Renal pelvis (tissue), 4 donors: ENCODE results near the gene NELFB. TPM values are rescaled to one million over a fixed set of nuclear protein-coding genes. Genes with fewer than 3 reads are reported as not detected.

Source experiments
- DNase-seq: peaks from one replicate; pipeline ENCODE4 v3.0.0-alpha.2; 2013
- polyA plus RNA-seq, 3 donors: library from polyadenylated mRNA; unstranded; fragments of 120-200 nt; gene quantifications; one replicate each; pipeline ENCODE4 v1.2.1, GENCODE V29; 2013; ENCODE audit not compliant: insufficient read length in 3 of 3

NELFB gene
- polyA plus RNA-seq, 3 donors: 57.3 to 65.4 (median 61.7) TPM

DNA sequence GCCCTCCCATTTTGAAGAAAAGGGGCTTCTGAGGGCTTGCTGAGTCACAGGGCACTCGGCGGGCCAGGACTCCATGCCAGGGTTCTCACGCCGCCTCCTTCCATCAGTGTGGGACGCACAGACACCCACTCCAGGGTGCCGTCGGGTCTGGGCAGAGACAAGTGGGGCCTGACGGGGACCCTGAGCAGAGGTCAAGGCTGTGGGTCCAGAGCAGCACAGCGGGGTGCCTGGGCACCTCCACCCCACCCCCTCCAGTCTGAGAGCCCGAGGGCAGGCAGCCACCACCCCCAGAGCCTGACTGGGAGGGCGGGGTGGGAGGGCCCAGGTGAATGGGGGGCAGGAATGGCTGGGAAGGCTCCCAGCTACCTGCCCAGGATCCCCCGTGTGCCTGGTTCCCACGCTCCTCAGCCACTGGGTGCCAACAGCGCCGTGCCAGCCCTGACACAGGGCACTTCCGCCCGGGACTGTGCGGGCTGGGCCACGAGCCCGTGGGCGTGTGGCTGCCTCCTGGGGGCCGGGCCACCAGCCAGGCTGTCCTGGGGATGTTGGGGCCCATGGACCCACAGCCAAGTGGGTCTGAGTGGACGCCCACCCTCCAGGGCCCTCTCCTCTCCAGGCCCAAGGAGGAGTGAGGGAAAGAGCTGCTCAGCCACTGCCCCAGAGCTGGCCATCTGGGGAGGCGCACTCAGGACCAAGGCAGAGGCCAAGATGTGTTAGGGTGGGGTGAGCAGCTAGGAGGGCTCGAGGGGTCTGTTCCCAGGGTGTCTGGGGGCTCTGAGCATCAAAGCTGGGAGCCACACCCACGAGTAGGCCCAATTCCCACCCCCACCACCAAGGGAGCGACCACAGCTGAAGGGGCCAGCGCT, 57.1 kb downstream of the NELFB start:
- no peak for DNase-seq

DNA sequence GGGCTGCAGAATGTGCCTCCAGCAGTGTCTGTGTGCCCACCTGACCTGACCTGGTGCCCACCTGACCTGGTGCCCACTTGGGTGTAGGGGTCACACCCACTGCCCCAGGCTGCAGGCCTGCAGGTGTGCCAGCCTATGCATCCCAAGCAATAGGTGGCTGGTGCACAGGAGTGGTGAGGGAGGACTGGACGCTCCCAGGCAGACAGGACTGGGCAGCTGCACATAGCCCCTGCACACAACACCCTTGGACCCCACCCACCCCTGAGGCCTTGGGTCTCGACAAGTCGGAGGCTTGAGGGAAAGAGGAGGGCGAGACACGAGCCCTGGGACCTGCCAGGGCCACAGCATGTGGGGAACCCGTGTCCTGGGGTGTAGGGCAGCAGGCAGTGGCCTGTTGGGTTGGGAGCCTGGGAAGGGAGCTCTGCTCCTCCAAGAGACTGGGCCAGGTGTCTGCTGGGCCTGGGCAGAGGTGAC, 57.8 kb downstream of the NELFB start:
- DNase-seq: no peak

DNA sequence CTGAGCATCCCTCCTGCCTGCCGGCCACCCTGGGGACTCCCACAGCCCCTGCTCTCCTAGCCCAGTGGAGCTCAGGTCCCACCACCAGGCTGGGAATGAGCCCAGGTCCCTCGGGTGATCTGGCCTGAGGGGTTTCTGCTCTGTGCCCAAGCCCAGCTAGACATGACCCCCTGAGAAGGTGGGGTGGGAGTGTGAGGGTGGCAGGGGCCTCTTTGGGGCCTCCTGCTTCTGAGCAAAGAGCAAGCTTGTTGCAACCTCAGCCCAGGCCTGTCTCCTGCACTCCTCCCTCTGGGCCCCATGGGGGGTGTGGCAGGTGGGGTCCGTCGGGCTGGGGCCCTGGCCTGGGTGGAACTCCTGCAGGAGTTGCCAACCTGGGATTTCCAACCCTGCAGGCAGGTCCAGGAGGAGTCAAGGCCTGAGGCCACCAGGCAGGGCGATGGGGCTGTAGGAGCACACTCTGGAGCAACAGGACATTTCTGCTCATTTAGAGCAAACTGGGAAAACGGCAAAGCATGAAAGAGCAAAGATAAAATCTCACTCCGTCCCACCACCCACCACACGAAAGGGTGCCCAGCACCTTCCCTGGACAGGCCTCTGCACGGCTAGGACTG, 58.3 kb downstream of the NELFB start:
- DNase-seq: no peak

DNA sequence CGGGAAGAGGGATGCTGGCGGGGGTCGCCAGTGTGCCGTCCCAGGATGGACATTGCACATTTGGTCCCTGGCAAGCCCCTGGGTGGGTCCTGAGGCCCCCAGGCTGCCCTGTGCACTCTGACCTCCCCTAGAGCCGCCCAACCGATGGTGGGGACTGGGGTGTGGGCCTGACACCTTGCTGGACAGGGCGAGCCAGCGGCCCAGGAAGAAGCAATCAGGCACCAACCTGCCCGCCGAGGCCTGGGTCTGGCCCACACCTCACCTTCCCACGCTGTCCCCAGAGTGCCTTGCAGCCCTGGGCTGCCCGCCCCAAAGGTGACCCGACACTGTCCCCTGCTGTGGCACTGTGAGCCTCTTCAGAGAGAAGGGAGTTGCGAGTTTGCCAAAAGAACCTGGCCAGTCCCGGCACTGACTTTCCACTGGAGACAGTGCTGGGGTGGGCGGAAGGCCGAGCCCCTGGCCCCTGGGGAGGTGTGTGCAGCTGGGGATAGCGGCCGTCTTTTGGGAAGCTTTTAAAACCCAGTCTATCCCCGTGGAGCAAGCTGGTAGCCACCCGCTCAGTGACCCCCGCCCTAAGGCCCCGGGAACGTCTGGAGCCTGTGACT, 58.9 kb downstream of the NELFB start:
- DNase-seq: no peak

DNA sequence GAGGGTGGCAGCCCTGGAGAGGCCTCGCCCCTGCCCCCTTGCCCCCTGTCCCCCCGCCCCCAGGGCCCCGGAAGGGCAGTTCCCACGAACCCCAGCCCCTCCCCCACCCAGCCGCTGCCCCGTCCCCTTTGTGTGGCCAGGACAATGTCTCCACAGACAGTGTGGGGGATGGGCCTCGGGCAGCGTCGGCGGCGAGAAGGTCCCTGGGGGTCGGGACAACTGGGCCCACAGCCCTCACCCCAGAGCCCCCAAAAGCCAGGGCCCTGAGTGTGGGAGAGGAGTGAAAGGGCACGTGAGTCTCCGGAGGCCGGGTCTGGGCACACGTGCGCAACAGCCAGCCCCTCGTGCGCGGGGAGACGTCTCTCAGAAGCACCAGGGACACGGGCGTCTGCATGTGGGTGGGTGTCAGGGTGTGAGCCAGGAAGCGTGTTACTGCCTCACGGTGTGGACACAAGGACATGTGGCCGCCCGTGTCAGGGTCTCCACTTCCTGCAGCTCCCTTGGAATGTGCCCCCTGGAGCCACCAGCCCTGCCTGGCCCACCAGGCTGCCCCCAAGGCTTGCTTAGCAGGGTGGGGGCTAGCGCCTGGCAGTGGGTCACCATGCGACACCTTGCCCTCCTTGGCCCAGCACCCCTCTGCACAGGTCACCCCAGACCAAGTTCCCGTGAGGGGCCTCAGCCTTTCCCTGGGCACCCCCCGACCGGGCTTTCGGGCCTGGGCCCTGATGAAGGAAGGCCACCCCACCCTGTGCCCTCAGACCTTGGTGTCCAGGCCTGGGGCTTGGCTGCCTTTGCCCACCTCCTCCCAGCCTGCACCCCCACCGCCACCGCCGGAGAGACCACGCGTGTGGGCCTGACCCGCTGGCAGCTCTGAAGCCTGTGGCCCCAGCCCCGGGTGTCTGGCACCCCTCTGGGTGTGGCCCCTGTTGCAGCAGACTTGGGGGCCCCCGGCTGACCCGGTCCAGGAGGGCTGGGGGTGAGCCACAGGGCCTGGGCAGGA, 59.7 kb downstream of the NELFB start:
- DNase-seq: no peak

DNA sequence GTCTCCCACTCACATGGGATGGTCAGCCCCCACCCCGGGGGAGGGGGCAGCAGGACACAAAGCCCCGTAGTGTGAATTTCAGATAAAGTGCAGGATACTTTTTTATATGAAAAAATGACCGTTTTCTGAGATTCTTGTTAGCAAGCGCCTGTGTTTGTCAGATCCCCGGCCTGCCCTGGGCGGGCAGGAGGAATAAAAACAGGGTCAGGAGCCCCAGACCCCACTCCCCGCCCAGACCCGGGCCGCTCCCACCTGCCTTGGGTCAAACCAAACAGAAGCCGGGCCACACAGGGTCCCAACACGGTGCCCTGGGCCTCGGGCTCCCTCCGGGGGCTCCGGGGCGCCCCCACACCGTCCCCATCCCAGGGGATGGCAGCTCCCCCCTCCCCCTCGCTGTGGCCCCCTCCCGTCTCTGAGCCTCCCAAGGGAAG, 60.5 kb downstream of the NELFB start:
- DNase-seq: no peak

DNA sequence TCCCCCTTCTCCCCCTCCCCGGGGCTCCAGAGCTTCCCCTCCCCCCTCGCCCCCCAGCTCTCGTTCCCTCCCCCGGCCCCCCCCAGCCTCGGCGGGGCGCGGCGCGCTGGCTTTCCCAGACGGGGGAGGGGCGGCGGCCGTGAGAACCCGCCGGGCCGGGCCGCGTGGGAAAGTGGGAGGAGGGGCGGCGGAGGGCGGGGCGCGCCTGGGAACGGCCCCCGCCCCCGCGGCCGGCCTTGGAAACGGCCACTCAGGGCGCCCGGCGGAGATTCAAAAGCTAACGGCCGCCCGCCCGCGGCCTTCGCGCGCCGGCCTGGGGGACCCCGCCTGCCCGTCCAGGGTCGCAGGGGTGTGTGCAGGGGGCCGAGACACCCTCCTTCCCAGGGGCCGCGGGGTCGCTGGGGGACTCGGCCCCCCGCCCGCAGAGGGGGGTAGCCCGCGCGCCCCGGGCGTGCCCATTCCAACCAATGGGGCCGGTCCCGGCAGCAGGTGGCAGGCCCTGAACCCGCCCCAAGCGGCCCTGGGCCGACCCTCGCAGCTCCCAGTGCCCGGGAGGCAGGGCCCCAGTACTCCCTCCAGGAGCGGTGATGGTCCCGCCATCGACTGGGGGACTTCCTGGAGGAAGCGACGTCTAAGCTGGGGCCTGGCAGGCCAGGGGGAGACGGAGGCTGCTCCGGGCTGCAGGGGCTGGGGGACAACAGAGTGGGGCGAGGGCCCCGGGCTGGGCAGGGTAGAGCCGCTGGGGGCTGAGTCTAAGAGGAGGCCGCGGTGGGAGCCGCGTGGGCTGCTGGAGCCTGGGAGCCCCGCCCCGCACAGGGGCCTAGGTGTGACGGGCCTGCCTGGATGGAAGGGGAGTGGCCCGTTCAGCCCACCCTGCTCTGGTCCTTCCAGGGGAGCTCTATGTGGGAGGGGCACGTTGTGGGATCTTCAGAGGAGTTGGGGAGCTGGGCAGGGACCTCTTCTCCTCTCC, 61.2 kb downstream of the NELFB start:
- no peak for DNase-seq

DNA sequence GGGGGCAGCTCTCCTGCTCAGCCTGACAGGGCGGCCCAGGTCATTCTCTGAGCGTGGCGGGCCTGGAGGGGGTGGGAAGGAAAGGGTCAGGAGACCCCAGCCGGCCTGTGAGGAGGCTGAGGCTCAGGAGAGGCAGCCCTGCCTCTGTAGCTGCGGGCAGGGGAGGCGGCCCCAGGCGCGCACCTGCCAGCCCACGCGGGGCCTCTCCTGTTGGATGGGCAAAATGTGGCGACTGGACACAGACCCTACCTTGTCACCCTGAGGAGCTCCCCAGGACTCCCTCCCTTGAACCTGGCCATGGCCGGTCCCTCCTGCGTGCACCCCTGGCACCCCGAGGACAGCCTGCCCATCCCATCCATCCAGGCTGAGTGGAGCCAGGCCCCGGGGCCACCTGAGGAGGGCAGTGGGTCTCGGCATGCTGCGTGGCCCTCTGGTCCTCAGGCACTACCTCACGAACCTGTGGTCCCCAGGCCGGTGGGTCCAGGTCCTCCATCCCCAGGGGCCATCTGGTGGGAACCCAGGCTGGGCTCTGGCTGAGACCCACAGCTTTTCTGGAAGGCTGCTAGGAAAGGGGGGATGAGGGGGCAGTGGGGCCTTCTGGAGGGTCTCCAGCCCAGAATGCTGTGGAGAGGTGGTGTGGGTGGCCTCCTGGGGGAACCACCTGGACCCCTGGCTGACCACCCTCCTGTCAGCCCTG, 62.0 kb downstream of the NELFB start:
- no peak for DNase-seq

DNA sequence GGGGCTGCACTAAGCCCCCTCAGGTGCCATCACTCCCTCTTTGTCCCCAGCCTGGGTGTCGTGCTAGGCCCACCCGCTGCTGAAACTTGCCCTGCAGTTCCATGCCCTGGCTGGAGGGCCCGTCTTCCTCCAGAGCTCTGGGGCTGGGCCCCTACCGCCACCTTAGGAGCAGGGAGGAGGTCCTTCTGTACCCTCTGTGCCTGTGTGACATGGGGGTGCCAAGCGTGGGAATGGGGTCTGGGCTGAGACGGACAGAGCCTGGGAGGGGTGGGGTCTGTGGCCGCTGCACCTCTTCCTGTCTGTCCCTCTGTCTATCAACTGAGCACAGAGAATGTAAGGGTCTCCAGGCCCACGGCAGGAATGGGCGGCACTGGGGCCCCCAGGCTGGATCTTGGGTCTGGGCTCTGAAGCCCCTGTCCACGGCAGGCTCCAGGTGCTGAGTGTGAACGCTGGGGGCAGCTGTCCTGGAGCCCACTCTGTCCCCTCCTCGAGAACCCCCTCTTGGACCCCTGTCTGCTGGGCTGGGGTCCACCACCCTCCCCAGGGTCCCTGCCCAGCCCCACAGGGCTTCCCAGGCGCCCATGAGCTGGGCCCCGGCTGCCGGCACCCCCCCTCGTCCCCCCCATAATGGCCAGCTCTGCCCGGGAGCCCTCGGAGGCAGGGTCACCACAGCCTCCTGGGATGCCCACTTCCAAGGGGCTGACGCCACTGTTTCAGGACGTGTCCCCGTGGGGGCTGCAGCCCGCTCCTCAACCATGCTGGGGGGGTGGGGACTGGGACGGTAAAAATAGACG, 62.8 kb downstream of the NELFB start:
- no peak for DNase-seq

DNA sequence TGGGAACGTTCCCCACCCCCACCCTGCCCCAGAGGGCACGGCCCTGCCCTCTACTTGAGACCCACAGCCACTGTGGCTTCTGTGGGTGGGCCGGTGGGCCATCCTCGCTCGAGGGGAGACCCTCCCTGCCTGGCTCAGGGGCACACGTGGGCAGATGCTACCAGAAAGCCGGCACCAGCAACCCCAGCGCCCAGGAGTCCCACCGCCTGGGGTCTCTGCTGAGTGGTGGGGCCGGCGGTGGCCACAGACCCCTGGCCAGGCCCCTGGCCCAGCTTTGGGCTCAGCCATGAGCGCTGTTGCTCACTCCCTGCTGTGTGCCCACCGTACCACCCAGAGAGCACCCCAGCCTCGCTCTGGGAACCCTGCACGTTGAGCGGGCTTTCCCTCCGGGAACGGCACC, 63.5 kb downstream of the NELFB start:
- no peak for DNase-seq

DNA sequence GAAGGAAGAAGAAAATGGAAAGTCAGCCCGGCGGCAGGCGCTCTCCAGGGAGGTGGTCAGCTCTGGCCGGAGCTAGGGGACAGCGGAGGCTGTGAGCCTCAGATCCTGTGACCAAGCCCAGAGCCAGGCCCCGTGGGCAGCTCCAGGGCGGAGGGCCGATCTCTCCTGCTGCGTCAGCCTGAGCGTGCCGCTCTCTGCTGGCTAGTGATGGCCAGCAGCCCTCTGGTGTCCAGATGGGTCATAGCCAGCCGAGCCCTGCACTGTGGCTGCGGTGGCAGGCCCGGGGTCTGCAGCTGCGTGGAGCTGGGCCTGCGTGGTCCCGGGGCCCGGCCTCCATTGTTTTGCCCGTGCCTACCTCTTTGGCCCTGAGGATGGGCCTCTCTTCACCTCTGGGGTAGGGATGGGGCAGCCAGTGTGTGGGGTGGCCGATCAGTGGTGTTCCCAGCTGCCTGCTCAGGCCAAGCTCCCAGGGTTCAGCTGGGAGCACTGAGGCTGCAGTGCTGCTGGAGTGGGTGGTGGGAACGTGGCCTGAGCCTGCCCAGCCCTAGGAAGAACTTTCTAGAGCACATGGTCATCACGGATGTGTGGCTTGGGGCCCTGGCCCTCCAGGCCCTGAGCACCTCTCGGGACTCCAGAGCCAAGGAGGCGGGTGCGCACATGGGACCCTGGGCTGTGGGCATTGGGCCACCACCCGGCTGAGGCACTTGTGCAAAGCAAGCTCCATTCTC, 64.0 kb downstream of the NELFB start:
- DNase-seq: no peak

DNA sequence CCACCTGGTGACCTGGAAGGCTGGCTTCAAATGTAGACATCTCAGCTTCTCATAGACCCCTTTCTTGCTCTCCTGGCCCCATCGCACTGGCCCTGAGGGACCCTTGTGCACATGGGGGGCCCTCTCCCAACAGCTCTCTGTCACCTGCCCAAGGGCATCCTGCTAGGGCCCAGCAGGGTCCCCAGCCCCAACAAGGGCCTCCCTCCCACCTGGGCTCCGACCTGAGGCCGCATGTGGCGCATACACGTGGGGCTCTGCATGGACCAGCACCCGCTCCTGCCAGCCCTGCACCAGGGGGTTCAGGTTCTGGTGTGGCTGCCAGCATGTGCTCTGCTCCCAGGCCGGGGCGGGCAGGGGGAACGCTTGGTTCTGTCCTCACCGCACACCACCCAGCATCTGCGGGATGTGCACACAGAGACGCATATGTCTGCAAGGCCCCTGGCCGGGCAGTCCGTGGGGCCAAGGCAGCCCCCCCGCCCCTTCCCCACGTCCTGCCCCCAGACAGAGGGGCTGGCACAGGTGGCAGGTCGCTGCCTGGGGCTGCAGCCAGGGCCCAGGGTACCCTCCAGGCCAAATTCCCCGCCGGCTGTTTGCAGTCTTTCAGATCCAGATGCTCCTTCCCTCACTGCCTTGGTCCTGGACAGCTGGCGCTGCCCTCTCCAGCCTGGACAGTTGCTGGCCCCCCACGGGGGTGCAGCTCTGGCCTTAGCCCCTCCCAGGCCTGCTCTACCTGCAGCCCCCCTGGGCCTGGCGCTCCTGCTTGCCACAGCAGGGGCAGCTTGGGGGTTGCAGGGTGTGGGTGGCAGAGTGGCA, 64.8 kb downstream of the NELFB start:
- no peak for DNase-seq

DNA sequence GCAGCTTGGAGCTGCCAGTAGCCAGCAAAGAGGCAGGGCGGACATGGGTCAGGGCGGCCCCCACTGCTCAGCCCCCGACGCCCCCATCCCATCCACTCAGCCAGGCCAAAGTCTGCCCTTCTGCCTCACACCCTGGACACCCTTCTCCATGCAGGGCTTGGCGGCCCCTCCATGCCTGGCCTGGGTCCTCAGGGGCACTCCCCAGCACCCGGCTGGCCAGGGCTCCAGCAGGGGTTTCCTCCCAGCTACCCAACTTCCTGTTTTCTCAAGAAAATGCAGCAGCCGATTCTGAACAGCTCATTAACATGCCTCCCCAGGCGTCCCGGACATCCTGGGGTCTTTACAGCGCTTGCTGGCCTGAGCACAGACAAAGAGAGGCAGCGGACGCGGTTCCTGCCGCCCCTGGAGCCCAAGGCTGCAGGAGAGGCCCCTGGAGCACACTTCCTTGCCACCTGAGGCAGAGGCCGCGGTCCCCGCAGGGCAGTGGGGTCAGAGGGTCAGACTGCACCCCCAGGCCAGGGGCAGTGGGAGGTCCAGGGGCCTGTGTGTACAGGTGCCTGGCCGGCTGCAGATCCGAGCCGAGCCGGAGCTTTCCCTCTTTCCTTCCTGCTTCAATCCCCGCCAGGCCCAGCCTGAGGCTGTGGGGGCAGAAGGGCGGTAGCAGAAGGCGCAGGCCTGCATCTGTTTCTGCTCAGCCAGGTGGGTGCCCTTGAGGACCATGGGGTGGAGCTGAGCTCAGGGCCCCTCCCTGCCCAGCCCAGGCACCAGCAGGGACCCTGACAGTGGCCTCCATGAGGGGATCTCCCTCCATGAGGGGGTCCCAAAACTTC, 65.6 kb downstream of the NELFB start:
- DNase-seq: no peak

DNA sequence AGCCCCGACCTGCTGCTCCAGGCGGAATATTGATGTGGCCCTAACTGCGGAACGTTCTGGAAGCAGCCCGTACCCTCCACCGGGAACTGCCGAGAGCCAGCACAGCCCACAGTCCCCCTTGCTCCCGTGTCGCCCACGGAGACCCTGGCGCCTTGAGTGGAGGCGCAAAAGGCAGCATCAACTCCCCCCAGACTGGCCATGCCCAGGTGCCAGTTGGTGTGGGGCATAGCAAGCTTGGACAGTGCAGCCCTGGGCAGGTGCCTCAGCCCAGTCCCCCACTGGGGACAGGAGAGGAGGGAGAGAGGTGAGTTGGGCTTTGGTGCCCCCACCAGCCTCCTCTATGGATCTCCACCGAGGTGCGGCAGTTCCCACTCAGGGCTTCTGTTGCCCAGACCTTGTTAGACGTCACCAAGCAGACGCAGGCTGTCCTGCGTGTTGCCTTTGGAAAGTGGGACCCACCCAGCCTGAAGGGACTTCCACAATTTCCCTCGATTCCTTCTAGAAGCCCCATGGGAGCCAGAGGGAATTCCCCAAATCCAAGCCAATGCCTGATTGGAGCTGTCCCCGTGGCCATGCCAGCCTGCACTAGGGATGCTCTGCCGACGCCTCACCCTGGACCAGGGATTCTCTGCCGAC, 66.7 kb downstream of the NELFB start:
- no peak for DNase-seq
